IMR-90 (cell line): ENCODE results near the gene SSBP2. TPM values are rescaled to one million over a fixed set of nuclear protein-coding genes. Genes with fewer than 3 reads are reported as not detected.

Experiments
- ATAC-seq: fragments of 200-7000 bp; cut with Tn5 transposase; 2 replicates; pipeline ENCODE4 v1.9.1; 2020; ENCODE audit warnings: low read depth, mild to moderate bottlenecking, moderate library complexity
- BruUV-seq: library from RNA; stranded (reverse); fragments of 400-500 nt; replicated peaks from 2 replicates; lab custom pipeline; 2021; lab: Mats Ljungman, UMichigan
- CTCF ChIA-PET: fragments of 300-600 bp; formaldehyde crosslinking; extraction: SDS; loops from one replicate; lab custom pipeline; 2021; ENCODE audit warnings: antibody characterized with exemption; lab: Yijun Ruan, JAX
- POLR2A ChIA-PET: fragments of 300-600 bp; sonication (Branson Sonifier 250); formaldehyde crosslinking; loops from one replicate; lab custom pipeline; 2022; ENCODE audit warnings: antibody characterized with exemption; ENCODE audit not compliant: unreplicated experiment; lab: Charles Lee
- DNase-seq: peaks from one replicate; pipeline ENCODE4 v3.0.0; 2013
- H2AFZ ChIP-seq: replicated peaks from 2 replicates; pipeline ENCODE3; 2013; ENCODE audit warnings: low read length, mild to moderate bottlenecking; ENCODE audit not compliant: poor library complexity
- H2AK5ac ChIP-seq: 2 replicates; pipeline ENCODE4 v1.6.1; 2013; ENCODE audit warnings: low read depth, low read length, inconsistent platforms
- H2AK9ac ChIP-seq: replicated peaks from 2 replicates; pipeline ENCODE3; 2013; ENCODE audit warnings: mild to moderate bottlenecking, low read depth, low read length, moderate library complexity; ENCODE audit not compliant: poor library complexity
- H2BK120ac ChIP-seq: 2 replicates; pipeline ENCODE4 v1.6.1; 2013; ENCODE audit warnings: low read depth, low read length, inconsistent platforms
- H2BK15ac ChIP-seq: 3 replicates; pipeline ENCODE4 v1.6.1; 2013; ENCODE audit warnings: low read depth, low read length, inconsistent platforms
- H2BK20ac ChIP-seq: 2 replicates; pipeline ENCODE4 v1.6.1; 2013; ENCODE audit warnings: low read depth, mild to moderate bottlenecking, inconsistent platforms, low read length, moderate library complexity
- H2BK5ac ChIP-seq: 2 replicates; pipeline ENCODE4 v1.6.1; 2013; ENCODE audit warnings: mild to moderate bottlenecking, low read depth, low read length, inconsistent platforms; ENCODE audit not compliant: poor library complexity, severe bottlenecking
- H3K14ac ChIP-seq: replicated peaks from 2 replicates; pipeline ENCODE4 v1.6.1; 2013; ENCODE audit warnings: low read depth, low read length, inconsistent platforms
- H3K18ac ChIP-seq: 2 replicates; pipeline ENCODE4 v1.6.1; 2013; ENCODE audit warnings: low read depth, low read length, control low read depth
- H3K23ac ChIP-seq: 2 replicates; pipeline ENCODE4 v1.6.1; 2013; ENCODE audit warnings: low read depth, low read length, inconsistent platforms
- H3K27ac ChIP-seq: 2 replicates; pipeline ENCODE4 v1.5.1; 2013; ENCODE audit warnings: mild to moderate bottlenecking, control low read depth, low read length; ENCODE audit not compliant: insufficient read depth
- H3K27me3 ChIP-seq: 2 replicates; pipeline ENCODE4 v1.6.1; 2013; ENCODE audit warnings: low read length; ENCODE audit not compliant: control insufficient read depth, insufficient read depth
- H3K36me3 ChIP-seq: 2 replicates; pipeline ENCODE4 v1.6.1; 2013; ENCODE audit warnings: low read length, mixed read lengths; ENCODE audit not compliant: control insufficient read depth, insufficient read depth
- H3K4ac ChIP-seq: 2 replicates; pipeline ENCODE4 v1.6.1; 2013; ENCODE audit warnings: low read depth, low read length, inconsistent platforms
- H3K4me1 ChIP-seq: 2 replicates; pipeline ENCODE4 v1.6.1; 2013; ENCODE audit warnings: low read length, mixed read lengths; ENCODE audit not compliant: control insufficient read depth, insufficient read depth
- H3K4me2 ChIP-seq: 2 replicates; pipeline ENCODE4 v1.6.1; 2013; ENCODE audit warnings: low read depth, mild to moderate bottlenecking, control low read depth, low read length, moderate library complexity
- H3K4me3 ChIP-seq: 2 replicates; pipeline ENCODE4 v1.5.1; 2013; ENCODE audit warnings: low read depth, mild to moderate bottlenecking, control low read depth, low read length, moderate library complexity; ENCODE audit not compliant: insufficient read depth
- H3K56ac ChIP-seq: 2 replicates; pipeline ENCODE4 v1.6.1; 2013; ENCODE audit warnings: low read length, inconsistent platforms; ENCODE audit not compliant: insufficient read depth; ENCODE audit errors: extremely low read depth
- H3K79me1 ChIP-seq, 2 experiments: 2 replicates each; pipeline ENCODE4 v1.6.1; 2013; ENCODE audit warnings: low read length in 2 of 2, inconsistent platforms in 1 of 2, low read depth in 1 of 2
- H3K9ac ChIP-seq: 2 replicates; pipeline ENCODE4 v1.6.1; 2013; ENCODE audit warnings: low read depth, low read length, control low read depth
- H3K9me1 ChIP-seq: 2 replicates; pipeline ENCODE4 v1.6.1; 2013; ENCODE audit warnings: low read length, inconsistent platforms; ENCODE audit not compliant: insufficient read depth
- H3K9me3 ChIP-seq: 2 replicates; pipeline ENCODE4 v1.6.1; 2013; ENCODE audit warnings: low read length; ENCODE audit not compliant: control insufficient read depth, insufficient read depth
- H4K20me1 ChIP-seq: 2 replicates; pipeline ENCODE4 v1.6.1; 2013; ENCODE audit warnings: low read length, inconsistent platforms; ENCODE audit not compliant: insufficient read depth
- H4K5ac ChIP-seq: 2 replicates; pipeline ENCODE4 v1.6.1; 2013; ENCODE audit warnings: mild to moderate bottlenecking, low read depth, low read length, control low read depth
- H4K8ac ChIP-seq, 2 experiments: 2 replicates each; pipeline ENCODE4 v1.6.1; 2013; ENCODE audit warnings: low read depth in 2 of 2, low read length in 2 of 2, control low read depth in 1 of 2, inconsistent platforms in 1 of 2
- H4K91ac ChIP-seq: 2 replicates; pipeline ENCODE4 v1.6.1; 2013; ENCODE audit warnings: low read depth, low read length, inconsistent platforms; ENCODE audit not compliant: insufficient read depth
- BHLHE40 ChIP-seq: fragments of 150-350 bp; IDR thresholded peaks from 2 replicates; pipeline ENCODE4 v1.6.1; 2016; ENCODE audit warnings: mild to moderate bottlenecking, low read depth, low read length
- CEBPB ChIP-seq: IDR thresholded peaks from 2 replicates; pipeline ENCODE4 v1.6.1; 2012; ENCODE audit warnings: low read depth, low read length, improper control_type of control experiment
- CHD1 ChIP-seq: IDR thresholded peaks from 2 replicates; pipeline ENCODE4 v1.6.1; 2012; ENCODE audit warnings: low read depth, low read length, improper control_type of control experiment
- CTCF ChIP-seq: conservative IDR thresholded peaks from 2 replicates; pipeline ENCODE4 v1.5.1; 2012; ENCODE audit warnings: mild to moderate bottlenecking, low read depth, low read length, improper control_type of control experiment
- ELK1 ChIP-seq: fragments of 150-350 bp; IDR thresholded peaks from 2 replicates; pipeline ENCODE4 v1.6.1; 2016; ENCODE audit warnings: low read depth, mild to moderate bottlenecking, low read length, moderate library complexity, borderline replicate concordance
- FOS ChIP-seq: fragments of 150-350 bp; IDR thresholded peaks from 2 replicates; pipeline ENCODE4 v1.6.1; 2016; ENCODE audit warnings: low read depth, low read length
- MAFK ChIP-seq: IDR thresholded peaks from 2 replicates; pipeline ENCODE4 v1.6.1; 2012; ENCODE audit warnings: low read depth, low read length, improper control_type of control experiment
- MAZ ChIP-seq: IDR thresholded peaks from 2 replicates; pipeline ENCODE4 v1.6.1; 2012; ENCODE audit warnings: low read depth, mild to moderate bottlenecking, low read length, improper control_type of control experiment, moderate library complexity, borderline replicate concordance
- MXI1 ChIP-seq: IDR thresholded peaks from 2 replicates; pipeline ENCODE4 v1.6.1; 2012; ENCODE audit warnings: low read depth, mild to moderate bottlenecking, low read length, moderate library complexity, borderline replicate concordance
- NFE2L2 ChIP-seq: fragments of 150-350 bp; IDR thresholded peaks from 2 replicates; pipeline ENCODE4 v1.6.1; 2016; ENCODE audit warnings: low read depth, mild to moderate bottlenecking, low read length
- POLR2A ChIP-seq: IDR thresholded peaks from 2 replicates; pipeline ENCODE4 v1.6.1; 2012; ENCODE audit warnings: mild to moderate bottlenecking, low read depth, low read length
- RAD21 ChIP-seq: IDR thresholded peaks from 2 replicates; pipeline ENCODE4 v1.6.1; 2012; ENCODE audit warnings: low read length, improper control_type of control experiment
- RCOR1 ChIP-seq: IDR thresholded peaks from 2 replicates; pipeline ENCODE4 v1.6.1; 2012; ENCODE audit warnings: mild to moderate bottlenecking, low read length, improper control_type of control experiment; ENCODE audit not compliant: insufficient replicate concordance
- RFX5 ChIP-seq: IDR thresholded peaks from 2 replicates; pipeline ENCODE4 v1.8.0; 2012; ENCODE audit warnings: low read depth, mild to moderate bottlenecking, low read length, moderate library complexity
- SMC3 ChIP-seq: fragments of 150-350 bp; IDR thresholded peaks from 2 replicates; pipeline ENCODE4 v1.6.1; 2016; ENCODE audit warnings: low read depth, mild to moderate bottlenecking, antibody characterized with exemption, low read length, moderate library complexity
- USF2 ChIP-seq: fragments of 150-350 bp; IDR thresholded peaks from 2 replicates; pipeline ENCODE4 v1.6.1; 2017; ENCODE audit warnings: mild to moderate bottlenecking, antibody characterized with exemption, low read length, low read depth
- dilution Hi-C: fragments of 300-500 bp; cut with HindIII; formaldehyde crosslinking; loops from one replicate; pipeline ENCODE4 v1.14.3; 2018; ENCODE audit warnings: low sequenced_read_pairs; ENCODE audit not compliant: unreplicated experiment
- in situ Hi-C: fragments of 300-500 bp; cut with MboI; formaldehyde crosslinking; loops from 3 replicates; pipeline ENCODE4 v1.14.3; 2019; ENCODE audit warnings: low sequenced_read_pairs, inconsistent platforms, mixed read lengths
- intact Hi-C: fragments of 100-400 bp; cut with micrococcal nuclease; formaldehyde crosslinking; loops from 2 replicates; pipeline ENCODE4 v1.10.0; 2022
- polyA plus RNA-seq, 3 experiments: library from polyadenylated mRNA; depleted of rRNA; stranded (reverse); fragments of >200 nt; gene quantifications; 2 replicates each; pipeline ENCODE4 v1.2.3, GENCODE V29; 2012; ENCODE audit warnings: low replicate concordance in 1 of 3
- total RNA-seq: library from RNA; depleted of rRNA; stranded (reverse); fragments of >200 nt; gene quantifications from 2 replicates; pipeline ENCODE4 v1.2.3, GENCODE V29; 2012

Gene SSBP2
- total and polyA plus RNA-seq, 2 of the 4 experiments (the other 2 are of a cell fraction): 38.4 to 42.7 TPM

GRCh38 chr5:81517462-81517861, 233.4 kb downstream of the SSBP2 start:
- no peaks in the 10 kb centered on the region for H3K27me3 ChIP-seq
- no peak overlapping the region for H2AK5ac ChIP-seq
- intact Hi-C loops: no loop called here
- H3K4ac ChIP-seq: no peak overlapping the region
- no peak overlapping the region for H2BK15ac ChIP-seq
- no peak overlapping the region for H3K14ac ChIP-seq
- H3K56ac ChIP-seq: no peak overlapping the region
- peak; percentile 55 for TF ChIP-seq CEBPB
- TF ChIP-seq CTCF: no peak
- no peak for TF ChIP-seq MAFK
- TF ChIP-seq BHLHE40: no peak
- TF ChIP-seq NFE2L2: no peak
- no peak for TF ChIP-seq ELK1
- TF ChIP-seq FOS: peak; percentile 17; the same call in 1 of the 2 replicates
- TF ChIP-seq SMC3: no peak
- no peak for TF ChIP-seq USF2
- no peak for TF ChIP-seq RAD21
- no peak for TF ChIP-seq RCOR1
- TF ChIP-seq POLR2A: no peak
- no peak for TF ChIP-seq MXI1
- no peak for TF ChIP-seq CHD1
- no peak for TF ChIP-seq RFX5
- no peak for TF ChIP-seq MAZ
- dilution Hi-C loops: no loop called here
- no peak overlapping the region for H3K23ac ChIP-seq
- no peak overlapping the region for H4K5ac ChIP-seq
- no peak overlapping the region for H3K4me3 ChIP-seq
- no peak overlapping the region for H3K27ac ChIP-seq
- ATAC-seq (no peak), DNase-seq (peak; percentile 65)
- no peaks in the 10 kb centered on the region for H3K4me1 ChIP-seq
- H2BK20ac ChIP-seq: no peak overlapping the region
- no peaks in the 10 kb centered on the region for H3K36me3 ChIP-seq
- H2AFZ ChIP-seq: no peak overlapping the region
- no peaks in the 10 kb centered on the region for H4K20me1 ChIP-seq
- no peaks in the 10 kb centered on the region for H3K9me1 ChIP-seq
- no peak overlapping the region for H4K8ac ChIP-seq
- CTCF ChIA-PET: no interaction called here
- BruUV-seq: no TSS peak
- no peak overlapping the region for H3K9ac ChIP-seq
- H3K18ac ChIP-seq: no peak overlapping the region
- H3K79me1 ChIP-seq: no peaks in the 10 kb centered on the region; a peak in 1 of 4 replicates
- H3K9me3 ChIP-seq: no peaks in the 10 kb centered on the region
- no peak overlapping the region for H3K4me2 ChIP-seq
- POLR2A ChIA-PET: no interaction called here
- H2BK5ac ChIP-seq: no peak overlapping the region
- H4K91ac ChIP-seq: no peak overlapping the region
- no peak overlapping the region for H2BK120ac ChIP-seq
- in situ Hi-C loops: loop anchor here (25.0 kb wide), 1 partner anchor 645 kb away; no protein-coding TSS in a partner anchor
- H2AK9ac ChIP-seq: no peak overlapping the region
